Coronary artery (tissue), 2 donors: ENCODE data around the gene ST6GALNAC6.
A peak's percentile ranks its signal among the peaks of the same experiment; 100 is the strongest.

ENCODE experiments used
- DNase-seq: peaks from one replicate; pipeline ENCODE4 v3.0.0-alpha.2; 2017; ENCODE audit warnings: low spot score
- H3K27ac ChIP-seq, 2 donors: fragments of 200-600 bp; sonication (generic); one replicate each; pipeline ENCODE4 v1.5.1; 2016 to 2019
- H3K4me3 ChIP-seq: fragments of 200-600 bp; sonication (generic); 2 replicates; pipeline ENCODE4 v1.5.1; 2016; ENCODE audit warnings: mild to moderate bottlenecking, moderate library complexity
- TF ChIP-seq, protein P1 (sequence below): fragments of 200-600 bp; sonication (generic); IDR thresholded peaks from one replicate; pipeline ENCODE4 v1.5.1; 2019; ENCODE audit warnings: antibody characterized with exemption

Gene ST6GALNAC6

DNA sequence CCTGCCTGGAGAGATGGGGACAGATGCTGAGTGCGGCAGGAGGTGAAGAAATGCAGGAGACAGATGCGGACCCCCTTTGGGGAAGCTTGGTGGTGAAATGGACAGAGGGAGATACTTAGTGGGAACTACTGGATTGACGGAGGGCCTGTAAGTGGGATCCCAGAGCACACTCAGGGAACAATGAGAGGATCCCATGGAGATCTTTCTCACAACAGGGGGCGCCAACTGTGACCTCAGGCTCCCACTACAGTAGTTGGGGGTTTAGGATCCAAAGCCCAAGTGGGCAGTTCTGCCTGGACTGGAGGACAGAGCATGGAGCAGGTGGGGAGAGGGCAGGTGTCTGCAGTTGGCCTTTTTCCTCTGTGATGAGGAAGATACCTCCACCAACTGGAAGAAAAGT is 34.8 kb upstream of the ST6GALNAC6 start:
- TF ChIP-seq, protein P1, sequence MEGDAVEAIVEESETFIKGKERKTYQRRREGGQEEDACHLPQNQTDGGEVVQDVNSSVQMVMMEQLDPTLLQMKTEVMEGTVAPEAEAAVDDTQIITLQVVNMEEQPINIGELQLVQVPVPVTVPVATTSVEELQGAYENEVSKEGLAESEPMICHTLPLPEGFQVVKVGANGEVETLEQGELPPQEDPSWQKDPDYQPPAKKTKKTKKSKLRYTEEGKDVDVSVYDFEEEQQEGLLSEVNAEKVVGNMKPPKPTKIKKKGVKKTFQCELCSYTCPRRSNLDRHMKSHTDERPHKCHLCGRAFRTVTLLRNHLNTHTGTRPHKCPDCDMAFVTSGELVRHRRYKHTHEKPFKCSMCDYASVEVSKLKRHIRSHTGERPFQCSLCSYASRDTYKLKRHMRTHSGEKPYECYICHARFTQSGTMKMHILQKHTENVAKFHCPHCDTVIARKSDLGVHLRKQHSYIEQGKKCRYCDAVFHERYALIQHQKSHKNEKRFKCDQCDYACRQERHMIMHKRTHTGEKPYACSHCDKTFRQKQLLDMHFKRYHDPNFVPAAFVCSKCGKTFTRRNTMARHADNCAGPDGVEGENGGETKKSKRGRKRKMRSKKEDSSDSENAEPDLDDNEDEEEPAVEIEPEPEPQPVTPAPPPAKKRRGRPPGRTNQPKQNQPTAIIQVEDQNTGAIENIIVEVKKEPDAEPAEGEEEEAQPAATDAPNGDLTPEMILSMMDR, result no peak
- Histone ChIP-seq H3K4me3 (no peak overlapping the region), H3K27ac (no peak overlapping the region)
- DNase-seq, result no peak

DNA sequence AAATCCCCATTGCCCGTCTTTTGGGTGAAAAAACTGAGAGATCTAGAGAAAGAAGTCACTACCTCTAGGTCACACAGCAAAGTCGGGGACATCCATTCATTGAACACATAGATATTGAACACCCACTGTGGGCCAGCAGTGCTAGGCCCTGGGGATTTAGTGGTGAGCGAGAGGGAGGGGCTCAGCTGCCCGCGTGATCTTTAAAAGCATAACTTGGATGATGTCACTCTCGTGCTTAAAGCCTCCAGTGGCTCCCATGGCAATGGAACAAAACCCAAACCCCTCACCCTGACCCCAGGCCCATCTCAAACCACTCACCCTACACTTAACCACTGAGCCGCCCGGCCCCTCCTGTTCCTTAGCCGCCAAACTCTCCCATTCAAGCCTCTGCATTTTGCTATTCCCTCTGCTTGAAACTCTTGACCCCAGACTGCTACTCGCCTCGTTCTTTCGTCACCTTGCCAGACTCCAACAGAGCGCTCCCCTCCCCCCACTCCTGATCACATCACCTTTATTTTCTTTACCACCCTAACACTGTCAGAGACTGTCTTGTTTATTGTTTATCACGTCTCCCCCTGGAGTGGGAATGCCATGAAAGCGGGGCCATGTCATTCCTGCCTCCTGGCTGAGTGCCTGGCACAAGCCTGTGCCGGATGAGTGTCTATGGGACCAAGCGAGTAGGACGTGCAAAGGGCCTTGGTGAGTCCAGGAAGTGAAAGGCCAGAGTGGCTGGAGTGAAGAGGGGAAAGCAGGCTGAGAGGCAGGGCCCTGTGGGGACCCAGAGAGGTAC is 31.9 kb upstream of the ST6GALNAC6 start:
- no peak for DNase-seq
- peak overlapping the region; percentile 74 for H3K4me3 ChIP-seq
- no peak overlapping the region for H3K27ac ChIP-seq
- TF ChIP-seq, protein P1, result no peak

DNA sequence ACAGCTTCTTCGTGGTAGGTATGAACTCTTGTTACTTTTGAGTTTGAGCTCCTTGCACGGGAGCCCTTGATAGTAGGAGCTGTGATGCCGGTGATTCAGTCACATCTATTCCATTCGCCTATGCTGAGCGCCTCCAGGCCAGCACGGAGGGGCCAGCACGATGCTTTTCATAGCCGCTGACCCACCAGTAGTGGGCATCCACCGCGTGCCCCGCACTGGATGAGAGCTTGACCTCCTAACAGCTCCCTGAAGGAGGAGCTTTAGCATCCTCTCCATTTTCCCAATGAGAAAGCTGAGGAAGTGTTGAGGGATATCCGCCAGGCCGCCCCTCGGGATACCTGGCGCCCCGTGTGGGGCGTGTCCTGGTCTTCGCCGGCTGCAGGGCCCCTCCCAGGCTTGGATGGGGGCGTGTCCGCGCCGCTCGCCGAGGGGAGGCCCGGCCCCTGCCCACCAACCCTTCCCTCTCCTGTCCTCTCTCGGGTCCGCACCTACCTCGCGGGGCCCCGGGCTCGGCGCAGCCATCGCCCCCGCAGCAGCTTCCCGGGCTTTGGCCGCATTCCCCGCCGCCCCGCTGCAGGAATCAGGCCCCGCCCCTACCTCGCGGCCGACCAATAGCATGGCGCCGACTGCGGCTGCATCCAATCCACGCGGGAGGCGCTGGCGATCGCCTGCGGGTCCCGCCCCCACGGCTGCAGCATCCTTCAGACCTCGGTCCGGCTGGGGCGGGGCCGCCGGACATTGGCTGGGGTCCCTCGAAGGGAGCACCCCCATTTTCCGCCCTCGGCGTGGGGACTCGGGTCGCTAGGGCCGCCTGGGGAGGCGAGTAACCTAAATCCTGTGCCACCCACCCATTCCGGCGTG is 31.1 kb upstream of the ST6GALNAC6 start, which contains the start of gene PIP5KL1:
Gene PIP5KL1 (minus strand): TSS at position 547 of the 861 bp plus-strand sequence. CDS start 25 bp downstream, at position 522.
- Histone ChIP-seq H3K4me3 (peak within 1 kb of the TSS; percentile 74), H3K27ac (no peak within 1 kb of the TSS)
- DNase-seq, result no peak
- TF ChIP-seq, protein P1, result no peak

DNA sequence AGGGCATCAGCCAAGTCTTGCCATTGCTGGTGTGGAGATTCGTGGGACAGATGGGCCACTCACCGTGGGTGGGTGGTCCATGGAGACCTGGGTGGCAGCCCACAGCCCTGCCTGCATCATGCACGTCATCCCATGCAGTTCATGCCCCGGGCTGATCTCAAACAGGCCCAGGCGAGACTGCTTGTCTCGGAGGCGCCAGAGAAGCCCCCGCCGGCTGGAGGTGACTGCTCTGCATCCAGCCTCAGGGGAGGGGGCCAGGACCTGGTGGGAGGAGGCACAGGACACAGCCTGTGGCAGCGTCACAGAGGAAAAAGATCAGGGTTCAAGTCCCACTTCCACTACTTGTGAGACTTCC is 30.2 kb upstream of the ST6GALNAC6 start:
- Histone ChIP-seq H3K4me3 (no peak overlapping the region), H3K27ac (no peak overlapping the region)
- TF ChIP-seq, protein P1, result no peak
- DNase-seq, result no peak

DNA sequence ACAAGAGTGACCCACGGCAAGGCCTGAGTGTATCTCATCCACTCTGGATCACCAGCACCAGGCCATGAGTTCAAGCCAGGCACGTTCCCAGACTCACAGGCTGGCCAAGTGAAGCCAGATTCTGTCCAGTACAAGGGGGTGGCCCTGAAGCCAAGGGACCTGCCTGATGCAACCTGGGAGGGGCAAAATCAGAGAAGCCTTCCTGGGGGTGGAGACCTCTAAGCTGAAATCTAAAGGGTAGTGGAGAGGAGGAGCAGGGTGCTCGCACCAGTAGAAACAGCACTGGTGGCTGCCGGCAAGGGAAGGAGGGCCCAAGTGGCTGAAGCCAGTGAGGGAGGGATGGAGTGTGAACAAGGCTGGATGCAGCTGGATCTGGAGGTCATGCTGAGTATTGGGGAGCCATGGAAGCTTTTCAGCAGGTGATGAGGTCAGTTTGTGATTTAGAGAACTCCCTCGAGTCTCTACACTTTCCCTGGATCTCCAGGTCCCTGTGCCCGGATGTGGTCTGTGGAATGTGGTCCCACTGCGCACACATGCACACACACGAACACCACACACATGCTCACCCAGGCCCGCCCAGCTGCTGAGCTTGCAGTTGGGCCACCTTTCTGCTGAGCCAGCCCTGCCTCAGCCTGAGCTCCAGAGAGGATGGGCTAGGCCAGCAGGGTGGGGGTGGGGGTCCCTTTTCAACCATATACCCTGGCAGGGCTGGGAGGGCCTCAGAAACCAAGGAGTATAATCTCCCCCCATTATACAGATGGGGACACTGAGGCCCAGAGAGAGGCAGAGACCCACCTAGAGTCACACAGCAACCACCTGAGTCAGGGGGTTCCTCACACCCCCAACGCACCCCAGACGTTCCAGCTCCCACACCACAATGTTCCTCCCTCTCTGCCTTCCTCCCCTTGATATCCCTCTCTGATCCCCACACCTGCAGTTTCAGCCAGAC is 29.5 kb upstream of the ST6GALNAC6 start:
- Histone ChIP-seq H3K27ac (no peak overlapping the region), H3K4me3 (no peak overlapping the region)
- TF ChIP-seq, protein P1, result no peak
- DNase-seq, result no peak

DNA sequence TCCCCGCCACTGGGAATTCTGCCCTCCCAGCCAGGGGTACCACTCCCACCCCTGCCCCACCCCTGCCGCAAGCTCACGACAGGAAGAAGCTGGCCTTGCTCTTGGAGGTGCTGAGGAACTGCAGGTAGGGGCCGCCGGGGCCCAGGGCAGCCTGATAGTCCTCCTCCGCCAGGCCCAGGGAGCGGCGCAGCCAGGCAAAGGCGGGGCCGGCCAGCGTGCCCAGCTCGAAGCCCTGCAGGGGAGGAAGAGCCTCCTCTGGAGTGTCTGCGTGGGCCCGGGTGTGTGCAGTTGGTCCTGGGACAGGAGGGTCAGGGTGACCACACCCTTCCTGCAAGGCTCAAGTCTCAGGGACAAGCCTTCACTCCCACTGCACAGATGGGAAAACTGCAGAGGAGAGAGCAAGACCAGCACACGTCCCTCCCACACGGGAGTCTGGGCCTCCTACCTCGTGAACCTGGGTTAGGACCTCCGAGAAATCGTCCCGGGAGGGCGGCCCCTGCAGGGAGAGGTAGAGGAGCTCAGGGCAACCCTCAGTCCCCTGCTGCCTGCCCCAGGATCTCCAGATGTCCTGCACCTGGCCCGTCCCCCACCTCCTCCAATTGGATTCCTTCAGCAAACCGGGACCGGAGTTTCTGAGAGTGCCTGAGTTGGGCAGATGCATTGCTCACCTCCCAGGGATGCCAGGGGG is 28.7 kb upstream of the ST6GALNAC6 start:
- Histone ChIP-seq H3K27ac (no peak overlapping the region), H3K4me3 (peak overlapping the region; percentile 51)
- DNase-seq, result no peak
- TF ChIP-seq, protein P1, result no peak
